ENCODE measurements around the gene MAS1. TPM values are rescaled to one million over a fixed set of nuclear protein-coding genes. Genes with fewer than 3 reads are reported as not detected.
A peak's percentile ranks its signal among the peaks of the same experiment; 100 is the strongest.

Gene MAS1
- total RNA-seq, 2 donors from 2014 or later, result 0.14 to 0.27 TPM

DNA sequence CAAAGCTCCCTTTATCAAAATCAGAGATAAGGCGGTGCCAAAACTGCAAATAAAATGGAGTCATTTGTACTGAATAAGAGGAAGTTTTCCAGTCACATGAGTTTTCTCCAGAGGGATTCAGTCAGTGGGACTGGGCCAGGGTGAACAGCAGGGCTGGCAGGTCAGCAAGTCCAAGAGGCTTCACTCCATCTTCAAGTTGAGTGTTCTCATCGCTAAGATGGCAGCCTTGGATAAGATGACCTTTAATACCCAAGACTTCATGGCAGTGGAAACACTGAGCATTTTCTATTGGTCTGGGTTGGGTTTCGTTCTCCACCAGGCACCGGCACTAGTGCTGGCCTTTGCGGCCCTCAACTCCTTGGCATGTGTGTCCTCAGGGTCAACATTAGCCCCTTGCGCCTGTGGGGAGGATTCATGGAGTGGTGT, 48.8 kb downstream of the MAS1 start:
- H3K36me3 ChIP-seq, result no peaks in the 10 kb centered on the region
- peak overlapping the region; percentile 10 to 48 for H3K27ac ChIP-seq
- TF ChIP-seq, protein P1, sequence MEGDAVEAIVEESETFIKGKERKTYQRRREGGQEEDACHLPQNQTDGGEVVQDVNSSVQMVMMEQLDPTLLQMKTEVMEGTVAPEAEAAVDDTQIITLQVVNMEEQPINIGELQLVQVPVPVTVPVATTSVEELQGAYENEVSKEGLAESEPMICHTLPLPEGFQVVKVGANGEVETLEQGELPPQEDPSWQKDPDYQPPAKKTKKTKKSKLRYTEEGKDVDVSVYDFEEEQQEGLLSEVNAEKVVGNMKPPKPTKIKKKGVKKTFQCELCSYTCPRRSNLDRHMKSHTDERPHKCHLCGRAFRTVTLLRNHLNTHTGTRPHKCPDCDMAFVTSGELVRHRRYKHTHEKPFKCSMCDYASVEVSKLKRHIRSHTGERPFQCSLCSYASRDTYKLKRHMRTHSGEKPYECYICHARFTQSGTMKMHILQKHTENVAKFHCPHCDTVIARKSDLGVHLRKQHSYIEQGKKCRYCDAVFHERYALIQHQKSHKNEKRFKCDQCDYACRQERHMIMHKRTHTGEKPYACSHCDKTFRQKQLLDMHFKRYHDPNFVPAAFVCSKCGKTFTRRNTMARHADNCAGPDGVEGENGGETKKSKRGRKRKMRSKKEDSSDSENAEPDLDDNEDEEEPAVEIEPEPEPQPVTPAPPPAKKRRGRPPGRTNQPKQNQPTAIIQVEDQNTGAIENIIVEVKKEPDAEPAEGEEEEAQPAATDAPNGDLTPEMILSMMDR (IDR thresholded peaks at IDR 0.05), result no peak
- H3K4me3 ChIP-seq, result no peak overlapping the region
- peaks cover 22 to 73% of the 10 kb centered on the region in 2 donors for H3K4me1 ChIP-seq (ENCODE audit: control insufficient read depth in 1 of 2, low read depth in 2 of 2)
- ATAC-seq (ENCODE audit: insufficient number of reproducible peaks, low FRiP score, low read depth), result peak; percentile 31
- no peak for DNase-seq (ENCODE audit: low spot score)
- H3K27me3 ChIP-seq (replicated peaks; ENCODE audit: insufficient read depth), result no peaks in the 10 kb centered on the region
- H3K9me3 ChIP-seq, result peaks cover 5% of the 10 kb centered on the region

Other genes starting within 250 kb of the MAS1 start
- gene SOD2, start 197.7 kb upstream of the MAS1 start, total RNA-seq, result 1,000 to 10,000 TPM in 1 of 2 donors, 100 to 1,000 TPM in 1; 138 to 1,181 TPM
- gene WTAP, start 163.5 kb upstream of the MAS1 start, total RNA-seq, result 100 to 1,000 TPM in 1 of 2 donors, 10 to 100 TPM in 1; 46.3 to 157 TPM
- gene ACAT2, start 128.9 kb upstream of the MAS1 start, total RNA-seq, result 10 to 100 TPM in 1 of 2 donors, 1 to 10 TPM in 1; 8.1 to 11.1 TPM
- 100 to 1,000 TPM; 112 to 138 TPM for gene TCP1, start 101.4 kb upstream of the MAS1 start, total RNA-seq
- gene MRPL18, start 100.5 kb upstream of the MAS1 start, total RNA-seq, result 10 to 100 TPM; 34.8 to 46.2 TPM
- gene PNLDC1, start 90.7 kb upstream of the MAS1 start, total RNA-seq, result under 1 TPM in 1 of 2 donors, not detected in 1; 0.54 TPM
- gene IGF2R, start 78.1 kb downstream of the MAS1 start, total RNA-seq, result 10 to 100 TPM; 82.2 to 88.4 TPM
- 1 to 10 TPM; 1.2 to 1.6 TPM for gene SLC22A1, start 230.8 kb downstream of the MAS1 start, total RNA-seq